GM21390 (cell line): ENCODE data around the gene TCEAL5.
"Not testable (repeated sequence)": the region's sequence is repeated elsewhere in the genome, so short reads cannot be mapped to it uniquely, and the experiment has no call there.

Experiments
- ATAC-seq: cut with Tn5 transposase; IDR thresholded peaks from one replicate; pipeline ENCODE4 v1.9.1; 2021; ENCODE audit not compliant: unreplicated experiment

TCEAL5 gene, protein sequence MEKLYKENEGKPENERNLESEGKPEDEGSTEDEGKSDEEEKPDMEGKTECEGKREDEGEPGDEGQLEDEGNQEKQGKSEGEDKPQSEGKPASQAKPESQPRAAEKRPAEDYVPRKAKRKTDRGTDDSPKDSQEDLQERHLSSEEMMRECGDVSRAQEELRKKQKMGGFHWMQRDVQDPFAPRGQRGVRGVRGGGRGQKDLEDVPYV

DNA sequence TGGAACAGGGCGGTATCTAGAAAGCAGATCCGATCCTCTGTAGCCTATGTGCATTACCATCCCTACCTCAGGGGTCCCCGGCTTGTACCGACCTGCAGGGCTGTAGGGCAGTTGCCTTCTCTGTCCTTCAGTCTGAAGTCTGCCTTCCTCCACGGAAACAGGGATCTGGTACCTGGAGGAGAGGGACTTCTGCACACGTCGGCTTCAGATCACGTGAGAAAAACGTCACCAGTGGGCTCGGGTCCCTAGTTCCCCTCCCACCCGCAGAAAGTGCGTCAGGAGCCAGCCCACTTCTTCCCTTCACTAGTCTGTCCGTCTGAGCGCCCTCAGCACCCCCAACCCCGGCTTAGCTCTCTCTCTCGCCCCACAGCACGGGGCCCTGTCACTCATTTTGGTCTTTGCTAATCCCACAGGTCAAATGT, at the start of gene TCEAL5:
Gene TCEAL5, minus strand, starts transcription at position 170 of the 422 bp plus-strand sequence. CDS start 2,187 bp downstream, outside the sequence.
- no peak for ATAC-seq

DNA sequence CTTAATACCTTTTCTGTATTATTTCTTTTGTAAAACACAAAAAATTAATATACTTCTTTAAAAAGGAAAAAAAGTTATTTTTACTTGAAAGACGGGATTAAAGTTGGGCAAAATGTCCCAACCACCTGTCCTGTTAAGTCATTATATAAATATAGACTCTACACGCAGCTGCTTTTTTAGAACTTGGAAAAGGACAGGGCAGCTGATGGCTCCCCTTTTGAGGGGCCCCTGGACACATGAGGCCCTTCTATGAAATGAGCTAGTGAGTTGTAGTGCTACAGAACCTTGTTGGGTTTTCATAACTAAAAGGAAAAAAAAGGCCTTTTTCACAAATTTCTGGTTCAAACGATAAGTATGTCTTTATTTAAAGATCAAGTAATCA, 34.8 kb upstream of the TCEAL5 start:
- ATAC-seq = no peak

DNA sequence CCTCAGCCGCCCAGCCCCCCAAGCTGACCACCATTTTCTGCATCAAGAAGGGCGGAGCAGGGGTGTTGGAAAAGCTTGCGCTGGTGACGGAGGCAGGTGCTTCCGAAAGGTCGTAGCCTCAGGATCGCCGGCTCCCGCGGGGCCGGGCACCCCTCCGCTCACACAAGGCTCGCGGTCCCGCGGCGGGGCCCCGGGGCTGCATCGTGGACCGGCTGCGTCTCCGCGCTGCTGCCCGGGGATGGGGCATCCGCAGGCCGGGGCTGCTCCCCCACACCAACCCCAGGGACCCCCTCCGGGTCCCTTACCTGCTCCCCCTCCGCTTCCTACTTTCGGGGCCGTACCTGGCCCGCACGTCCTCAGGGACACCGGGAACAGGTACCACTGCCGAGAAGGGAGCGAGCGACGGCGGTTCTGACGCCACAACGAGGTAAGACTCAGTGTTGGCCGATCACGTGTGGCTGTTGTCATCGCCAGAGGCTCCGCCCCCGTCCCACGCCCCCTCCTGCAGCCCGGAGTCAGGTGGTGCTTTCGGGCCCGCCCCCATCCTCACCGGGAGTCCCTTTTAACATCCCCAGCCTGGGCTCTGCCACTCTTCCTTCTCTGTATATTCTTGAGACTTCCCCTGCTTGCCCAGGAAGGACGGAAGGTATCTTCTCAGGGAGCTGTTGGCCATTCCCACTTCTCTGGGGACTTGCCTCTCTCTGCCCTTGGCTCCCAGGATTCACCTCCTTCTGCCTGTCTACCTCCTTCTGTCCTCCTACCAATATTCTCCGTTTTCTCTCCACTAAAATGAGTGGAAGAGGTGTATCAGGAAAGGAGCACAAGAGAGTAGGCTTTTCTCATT, 34.2 kb upstream of the TCEAL5 start, which contains the start of gene BEX2:
Gene BEX2, minus strand, starts transcription at position 436 of the 844 bp plus-strand sequence. CDS start 1,014 bp downstream, outside the sequence.
- peak; percentile 97 for ATAC-seq

DNA sequence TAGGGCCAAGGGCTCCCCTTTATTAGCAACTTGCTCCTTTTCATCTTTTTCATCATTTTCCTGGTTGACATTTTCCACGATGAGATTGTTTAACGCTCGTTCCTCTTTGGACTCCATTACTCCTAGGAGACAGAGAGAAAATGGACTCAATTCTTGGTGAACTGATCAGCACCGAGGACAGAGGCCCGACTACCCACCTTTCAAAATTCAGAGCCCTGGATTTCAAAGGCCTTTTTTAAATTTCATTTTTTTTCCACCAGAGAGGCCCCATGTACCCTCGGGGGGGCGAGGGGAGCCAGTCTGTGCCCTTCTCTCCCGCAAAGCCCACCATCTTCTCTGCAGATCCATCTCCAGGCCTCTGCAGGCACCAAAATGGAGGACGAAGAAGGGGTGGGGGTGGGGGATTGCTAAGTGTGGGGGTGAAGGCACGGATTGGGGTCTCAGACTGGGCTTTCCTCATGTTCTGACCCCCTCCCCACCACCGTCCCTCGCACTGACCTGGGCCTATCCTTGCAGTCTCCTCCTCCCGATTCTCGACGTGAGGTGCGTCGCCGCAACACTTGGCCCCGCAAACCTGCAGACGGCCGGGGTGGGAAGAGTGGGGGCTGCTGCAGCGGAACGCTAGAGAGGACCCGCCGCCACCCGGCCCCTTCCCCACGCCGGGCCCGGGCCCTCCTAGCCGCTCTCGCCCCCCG, 33.5 kb upstream of the TCEAL5 start:
- ATAC-seq = no peak

DNA sequence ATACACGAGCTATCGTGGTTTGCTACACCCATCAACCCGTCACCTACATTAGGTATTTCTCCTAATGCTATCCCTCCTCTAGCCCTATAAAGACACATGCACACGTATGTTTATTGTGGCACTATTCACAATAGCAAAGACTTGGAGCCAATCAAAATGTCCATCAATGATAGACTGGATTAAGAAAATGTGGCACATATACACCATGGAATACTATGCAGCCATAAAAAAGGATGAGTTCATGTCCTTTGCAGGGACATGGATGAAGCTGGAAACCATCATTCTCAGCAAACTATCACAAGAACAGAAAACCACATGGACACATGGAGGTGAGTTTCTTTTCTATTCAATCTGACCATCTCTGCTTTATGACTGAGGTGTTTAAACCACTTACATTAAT, 29.1 kb upstream of the TCEAL5 start:
- not testable (repeated sequence) for ATAC-seq

DNA sequence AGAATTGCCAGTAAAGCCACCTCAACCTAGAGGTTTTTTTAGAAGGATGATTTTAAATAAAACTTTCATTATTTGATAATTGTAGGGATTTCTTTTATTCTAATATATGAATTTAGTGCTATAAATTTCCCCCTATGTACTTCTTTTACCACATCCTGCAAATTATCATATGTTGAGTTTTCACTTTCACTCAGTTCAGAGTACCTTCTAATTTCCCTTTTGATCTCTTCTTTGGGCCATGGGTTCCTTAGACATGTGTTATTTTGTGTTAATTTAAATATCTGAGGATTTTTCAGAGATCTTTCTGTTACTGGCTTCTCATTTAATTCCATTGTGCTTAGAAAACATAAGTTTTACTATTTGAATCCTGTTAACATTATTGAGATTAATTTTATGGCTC, 28.2 kb upstream of the TCEAL5 start:
- ATAC-seq = no peak

DNA sequence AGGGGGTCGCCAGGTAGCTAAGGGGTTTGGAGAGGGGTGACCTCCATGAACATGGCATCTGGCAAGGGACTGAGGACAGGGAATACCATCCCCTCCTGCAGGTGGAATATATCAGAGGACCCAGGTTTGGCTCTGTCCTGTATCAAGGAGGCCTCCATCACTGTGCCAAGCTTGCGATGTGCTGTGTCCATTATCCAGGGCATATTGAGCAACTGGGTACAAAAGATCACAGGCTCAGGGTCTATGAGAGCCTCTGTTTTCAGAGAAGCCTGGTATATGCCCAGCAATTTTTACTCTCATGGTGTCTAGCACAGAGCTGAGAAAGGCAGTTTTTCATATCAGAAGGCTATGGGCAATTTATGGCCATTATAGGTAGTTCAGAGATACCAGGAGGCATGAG, 16.6 kb upstream of the TCEAL5 start:
- no peak for ATAC-seq

DNA sequence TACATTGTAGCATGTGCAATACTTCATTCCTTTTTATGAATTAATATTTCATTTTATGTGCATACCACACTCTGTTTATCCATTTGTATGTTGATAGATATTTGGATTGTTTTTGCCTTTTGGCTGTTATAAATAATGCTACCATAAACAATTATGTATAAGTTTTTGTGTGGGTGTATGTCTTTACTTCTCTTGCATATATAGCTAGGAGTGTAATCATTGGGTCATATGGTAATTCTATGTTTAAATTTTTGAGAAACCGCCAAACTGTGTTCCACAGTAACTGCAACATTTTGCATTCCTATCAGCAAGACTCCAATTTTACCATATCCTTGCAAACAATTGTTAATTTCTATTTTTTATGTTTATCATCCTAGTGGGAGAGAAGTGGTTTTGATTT, 3.1 kb upstream of the TCEAL5 start:
- no peak for ATAC-seq

DNA sequence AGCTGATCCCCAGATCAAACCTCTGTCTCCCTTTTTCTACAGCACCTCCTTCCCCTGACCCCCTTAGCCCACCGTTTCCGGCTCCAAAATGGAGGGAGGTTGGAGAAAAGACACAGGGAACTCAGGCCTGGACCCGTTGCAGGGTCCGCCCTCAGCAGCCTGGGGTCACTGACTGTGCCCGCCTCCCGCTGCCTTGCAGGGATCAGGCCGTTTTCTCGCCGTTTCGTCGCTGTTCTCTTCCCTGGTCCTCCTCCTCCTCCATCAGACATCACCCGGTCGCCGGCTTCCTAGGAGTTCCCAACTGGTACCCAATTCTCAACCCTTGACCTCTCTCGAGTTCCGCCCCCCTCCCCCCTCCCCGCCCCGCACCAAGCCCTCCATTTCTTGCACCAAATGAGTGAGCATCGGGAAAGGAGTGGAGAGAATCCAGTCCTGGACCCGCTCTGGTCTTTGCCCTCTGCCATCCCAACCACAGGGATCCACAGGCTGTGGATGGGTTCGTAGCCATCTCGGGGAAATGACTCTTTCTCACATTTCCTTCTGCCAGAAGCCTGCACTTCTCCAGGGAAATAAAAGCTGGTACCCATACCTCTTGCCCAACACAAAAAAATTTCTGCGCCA, 493 bp downstream of the TCEAL5 start:
- no peak for ATAC-seq

DNA sequence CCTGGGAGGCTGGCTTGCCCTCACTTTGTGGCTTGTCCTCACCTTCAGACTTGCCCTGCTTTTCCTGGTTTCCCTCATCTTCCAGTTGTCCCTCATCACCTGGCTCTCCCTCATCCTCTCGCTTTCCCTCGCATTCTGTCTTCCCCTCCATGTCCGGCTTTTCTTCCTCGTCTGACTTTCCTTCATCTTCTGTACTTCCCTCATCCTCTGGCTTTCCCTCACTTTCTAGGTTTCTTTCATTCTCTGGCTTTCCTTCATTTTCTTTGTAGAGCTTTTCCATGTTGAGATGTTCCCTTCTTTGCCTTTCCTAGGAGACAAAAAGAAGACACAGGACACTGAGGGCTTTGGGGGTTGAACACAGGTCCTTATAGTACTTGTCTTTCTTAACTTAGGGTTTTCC, 2.3 kb downstream of the TCEAL5 start:
- no peak for ATAC-seq

DNA sequence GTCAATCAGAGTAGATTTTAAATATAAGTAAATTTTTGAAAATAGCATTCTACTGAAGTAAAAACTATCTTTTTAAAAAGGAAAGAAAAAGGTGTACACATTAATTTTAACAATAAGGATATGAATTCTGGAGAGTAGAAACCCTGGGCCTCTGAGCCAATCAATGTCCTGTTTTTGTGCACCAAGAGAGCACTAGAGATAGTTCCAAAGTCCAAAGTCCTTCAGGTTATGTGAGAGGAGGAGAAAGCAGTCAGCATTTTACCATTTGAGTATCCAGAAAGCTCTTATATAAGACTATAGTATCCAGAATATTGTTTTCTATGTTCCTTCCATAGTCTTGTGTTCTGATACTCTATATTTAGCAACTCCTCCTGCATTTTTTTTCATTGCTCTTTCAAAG, 18.3 kb downstream of the TCEAL5 start:
- ATAC-seq = no peak

DNA sequence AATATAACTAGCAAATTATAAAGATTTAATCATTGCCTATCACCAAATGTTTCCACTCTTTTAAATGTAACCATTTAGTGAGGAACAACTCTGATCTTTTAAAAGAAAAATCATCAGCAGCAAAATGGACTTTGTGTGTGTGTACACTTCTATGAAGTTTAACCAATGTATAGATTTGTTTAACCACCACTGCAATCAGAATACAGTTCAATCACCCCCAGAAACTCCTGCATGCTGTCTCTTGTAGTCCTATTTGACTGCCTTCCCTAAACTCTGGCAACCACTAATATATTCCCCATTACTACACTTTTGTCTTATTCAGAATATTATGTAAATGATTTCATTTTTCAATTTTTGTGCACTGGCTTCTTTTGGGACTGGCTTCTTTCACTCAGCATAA, 19.9 kb downstream of the TCEAL5 start:
- no peak for ATAC-seq

DNA sequence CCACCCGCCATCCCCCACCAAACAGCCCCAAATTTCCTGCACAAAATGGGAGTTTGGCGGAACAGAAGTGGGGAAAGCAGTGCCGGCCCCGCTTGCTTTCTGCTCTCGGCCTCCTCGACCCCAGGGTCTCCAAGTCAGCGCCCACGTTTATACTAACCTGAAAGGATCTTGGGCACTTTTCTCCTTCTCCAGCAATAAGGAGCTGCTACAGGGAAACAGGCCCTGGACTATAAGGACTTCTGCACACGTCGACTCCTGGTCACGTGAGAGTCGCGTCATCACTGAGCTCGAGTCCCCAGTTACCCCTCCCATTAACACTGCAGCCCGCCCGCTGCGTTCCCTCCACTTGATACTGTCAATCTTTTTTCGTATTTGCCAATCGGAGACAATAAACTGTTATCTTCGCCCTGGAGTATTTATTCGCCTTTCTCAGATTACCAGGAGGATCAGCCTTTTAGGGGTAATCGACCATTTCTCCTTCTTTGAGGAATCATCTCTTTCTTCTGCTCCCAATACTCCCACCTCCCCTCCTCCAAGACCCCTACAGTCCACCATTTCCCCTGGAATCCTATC, 21.5 kb downstream of the TCEAL5 start, which contains the start of gene TCEAL8:
Gene TCEAL8, minus strand, starts transcription at position 235 of the 573 bp plus-strand sequence. CDS start 1,176 bp downstream, outside the sequence.
- ATAC-seq = peak; percentile 93

DNA sequence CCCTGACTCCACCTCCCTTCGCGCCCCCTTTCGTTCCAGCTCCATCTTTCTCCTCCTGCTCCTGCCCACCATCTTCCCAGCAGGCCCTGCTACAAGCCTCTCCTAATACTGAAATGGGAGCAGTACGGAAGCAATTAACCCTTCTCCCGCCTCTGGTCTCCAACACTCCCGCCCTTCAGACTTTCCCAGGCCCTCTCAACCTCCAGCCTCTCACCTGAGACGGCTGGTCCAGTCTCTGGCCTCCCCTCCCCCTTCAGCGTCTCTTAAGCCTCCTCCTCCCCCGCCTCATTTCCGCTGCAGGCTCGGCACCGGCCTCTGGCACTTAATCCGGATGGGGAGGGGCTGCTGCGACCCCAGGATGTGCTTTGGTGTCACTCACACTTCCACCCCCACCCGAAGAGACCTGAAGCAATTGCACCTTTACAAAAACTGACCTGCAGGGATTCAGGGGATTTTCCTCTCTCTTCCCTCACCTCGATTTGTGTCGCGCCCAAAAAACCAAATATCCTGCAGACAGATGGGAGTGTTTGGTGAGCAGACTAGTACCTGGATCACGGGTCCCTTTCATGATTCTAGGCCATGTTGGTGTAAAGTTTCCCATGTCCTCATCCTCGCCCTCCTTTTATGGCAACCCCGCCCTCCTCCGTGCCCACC, 22.3 kb downstream of the TCEAL5 start:
- peak; percentile 69 for ATAC-seq

DNA sequence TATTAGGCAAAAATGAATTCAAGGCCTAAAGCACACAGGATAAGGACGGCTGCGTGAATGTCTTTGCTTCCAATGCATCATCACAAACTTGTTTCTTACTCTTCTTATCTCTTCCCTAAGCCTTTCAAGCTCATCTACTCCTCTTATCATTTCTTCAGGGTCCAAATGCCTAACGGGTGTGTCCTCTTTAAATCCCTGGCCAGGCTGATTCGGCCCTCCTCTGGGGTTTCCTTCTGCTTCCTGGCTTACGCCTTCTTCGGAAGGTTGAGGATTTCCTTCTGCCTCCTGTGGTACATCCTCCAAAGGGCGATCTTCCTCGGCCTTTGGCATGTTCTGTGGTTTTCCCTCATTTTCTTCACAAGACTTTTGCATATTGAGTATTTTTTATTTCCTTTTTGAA, 22.9 kb downstream of the TCEAL5 start:
- ATAC-seq = no peak

DNA sequence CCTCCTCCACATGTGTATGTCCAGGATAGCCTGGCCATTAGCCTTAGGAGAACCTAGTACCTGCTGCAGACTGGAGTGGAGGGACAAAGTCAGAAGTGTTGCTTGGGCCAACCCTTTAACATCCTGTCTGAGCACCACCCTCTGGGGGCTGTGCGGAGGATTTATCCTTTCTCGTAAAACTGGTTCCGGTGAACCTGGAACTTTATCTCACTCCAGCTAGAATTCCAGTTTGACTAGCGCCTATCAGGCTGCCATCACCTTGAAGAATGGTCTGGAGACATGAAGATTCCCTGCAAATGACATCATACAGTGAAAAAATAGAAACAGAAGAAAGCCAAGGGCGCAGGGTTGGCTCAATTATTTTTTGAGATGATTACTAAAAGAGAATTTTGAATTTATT, 25.6 kb downstream of the TCEAL5 start:
- no peak for ATAC-seq

DNA sequence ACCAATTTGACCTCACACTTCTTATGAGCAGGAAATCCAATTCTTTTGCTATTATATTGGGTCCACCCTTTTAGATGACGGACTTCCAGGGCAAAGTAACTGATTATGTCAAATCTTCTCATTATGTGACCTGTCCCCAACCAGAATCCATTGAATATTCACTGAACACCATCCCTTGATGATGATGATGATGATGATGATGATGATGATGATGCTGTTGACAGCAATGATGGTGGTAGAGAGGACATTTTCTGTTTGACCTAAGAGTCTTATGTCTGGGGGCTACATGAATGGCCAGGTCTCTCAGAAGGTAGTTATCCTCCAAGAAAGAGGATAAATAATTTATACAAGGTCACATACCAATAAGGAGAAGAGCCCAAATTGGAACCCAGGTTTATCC, 26.7 kb downstream of the TCEAL5 start:
- ATAC-seq = no peak

DNA sequence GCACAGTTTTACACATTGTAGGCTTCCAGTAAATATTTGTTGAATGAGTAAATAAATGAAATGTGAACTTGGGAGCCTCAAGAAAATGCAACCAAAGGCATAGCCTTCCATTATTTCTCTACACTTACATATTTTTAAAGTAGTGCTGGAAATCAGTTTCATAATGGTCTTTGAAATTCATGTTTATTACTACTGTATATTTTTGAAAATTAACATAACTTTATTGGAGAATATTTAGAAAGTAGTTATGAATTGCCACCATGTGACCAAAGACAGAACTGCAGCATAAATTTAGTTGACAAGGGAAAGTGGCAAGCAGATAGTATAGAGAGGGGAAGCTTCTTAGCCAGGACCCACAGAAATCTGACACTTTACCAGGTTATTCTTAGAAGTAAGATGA, 28.0 kb downstream of the TCEAL5 start:
- no peak for ATAC-seq

DNA sequence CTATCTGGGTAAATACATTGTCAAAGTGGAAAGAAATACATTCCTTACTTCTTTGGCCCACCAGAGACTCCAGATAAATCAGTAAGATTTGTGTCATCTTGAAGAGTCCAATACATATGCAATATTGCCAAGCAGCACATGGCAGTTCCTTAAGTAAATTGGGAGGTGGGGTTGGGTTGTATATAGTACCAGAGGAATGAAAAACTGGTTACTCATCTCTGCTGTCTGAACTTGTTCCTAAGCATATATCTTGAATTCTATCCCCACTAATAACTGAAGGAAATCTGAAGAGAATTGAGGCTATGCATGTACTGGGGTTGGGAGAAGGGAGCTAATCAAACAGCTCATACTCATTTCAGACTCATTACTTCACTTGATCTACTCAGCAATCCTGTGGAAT, 36.4 kb downstream of the TCEAL5 start:
- no peak for ATAC-seq

DNA sequence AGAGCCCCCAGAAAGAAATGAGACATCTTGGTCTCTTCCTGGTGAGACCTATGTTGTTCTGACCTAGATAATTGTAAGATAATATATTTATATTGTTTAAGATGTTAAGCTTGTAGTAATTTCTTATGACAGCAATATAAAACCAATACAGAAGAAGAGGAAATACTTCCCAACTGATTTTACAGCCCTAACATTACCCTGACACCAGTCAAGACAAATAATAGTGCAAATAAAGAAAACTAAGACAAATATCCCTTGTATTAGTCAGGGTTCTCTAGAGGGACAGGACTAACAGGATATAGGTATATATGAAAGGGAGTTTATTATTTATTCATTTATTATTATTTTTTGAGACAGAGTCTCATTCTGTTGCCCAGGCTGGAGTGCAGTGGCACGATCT, 40.3 kb downstream of the TCEAL5 start:
- ATAC-seq = no peak
